Neural progenitor cell (in vitro differentiated cells): Measurements from ENCODE around the gene TNFSF18.

Source experiments
- EZH2 ChIP-seq: fragments of 200-600 bp; sonication (generic); IDR thresholded peaks from 2 replicates; pipeline ENCODE4 v1.6.1; 2017; ENCODE audit warnings: antibody characterized with exemption, mild to moderate bottlenecking, moderate library complexity
- TF ChIP-seq, protein P1 (sequence below): fragments of 200-600 bp; sonication (generic); IDR thresholded peaks from 2 replicates; pipeline ENCODE4 v1.5.1; 2017; ENCODE audit warnings: antibody characterized with exemption, mild to moderate bottlenecking

DNA sequence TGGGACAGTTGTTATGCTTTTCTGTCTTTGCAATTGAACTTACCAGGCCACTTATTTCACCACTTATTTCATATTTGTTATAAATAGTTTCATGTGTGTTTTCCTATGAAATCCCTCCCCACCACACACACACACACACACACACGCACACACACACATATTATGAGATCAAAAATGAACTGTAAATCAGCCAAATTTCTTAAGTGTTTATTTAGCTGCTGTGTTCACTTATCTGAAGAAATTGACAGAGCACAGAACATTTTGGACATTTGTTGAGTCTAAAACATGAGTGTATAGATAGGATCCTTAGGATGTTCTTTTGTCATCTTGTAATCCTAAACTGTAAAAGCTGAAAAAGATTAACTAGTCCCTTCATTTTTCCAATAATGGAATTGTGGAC, 7.8 kb upstream of the TNFSF18 start:
- TF ChIP-seq, protein P1, sequence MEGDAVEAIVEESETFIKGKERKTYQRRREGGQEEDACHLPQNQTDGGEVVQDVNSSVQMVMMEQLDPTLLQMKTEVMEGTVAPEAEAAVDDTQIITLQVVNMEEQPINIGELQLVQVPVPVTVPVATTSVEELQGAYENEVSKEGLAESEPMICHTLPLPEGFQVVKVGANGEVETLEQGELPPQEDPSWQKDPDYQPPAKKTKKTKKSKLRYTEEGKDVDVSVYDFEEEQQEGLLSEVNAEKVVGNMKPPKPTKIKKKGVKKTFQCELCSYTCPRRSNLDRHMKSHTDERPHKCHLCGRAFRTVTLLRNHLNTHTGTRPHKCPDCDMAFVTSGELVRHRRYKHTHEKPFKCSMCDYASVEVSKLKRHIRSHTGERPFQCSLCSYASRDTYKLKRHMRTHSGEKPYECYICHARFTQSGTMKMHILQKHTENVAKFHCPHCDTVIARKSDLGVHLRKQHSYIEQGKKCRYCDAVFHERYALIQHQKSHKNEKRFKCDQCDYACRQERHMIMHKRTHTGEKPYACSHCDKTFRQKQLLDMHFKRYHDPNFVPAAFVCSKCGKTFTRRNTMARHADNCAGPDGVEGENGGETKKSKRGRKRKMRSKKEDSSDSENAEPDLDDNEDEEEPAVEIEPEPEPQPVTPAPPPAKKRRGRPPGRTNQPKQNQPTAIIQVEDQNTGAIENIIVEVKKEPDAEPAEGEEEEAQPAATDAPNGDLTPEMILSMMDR, result no peak
- no peak for TF ChIP-seq EZH2
